K562 (cell line): Measurements from ENCODE around the gene COX11. TPM values are rescaled to one million over a fixed set of nuclear protein-coding genes. Genes with fewer than 3 reads are reported as not detected.
A peak's percentile ranks its signal among the peaks of the same experiment; 100 is the strongest.

Source experiments
- ATAC-seq: fragments of 200-7000 bp; cut with Tn5 transposase; 3 replicates; pipeline ENCODE4 v1.9.1; 2020; ENCODE audit warnings: moderate library complexity
- BruUV-seq: library from RNA; stranded (reverse); fragments of 400-500 nt; replicated peaks from 2 replicates; lab custom pipeline; 2021; lab: Mats Ljungman, UMichigan
- CTCF ChIA-PET: fragments of 300-600 bp; formaldehyde crosslinking; extraction: SDS; loops from one replicate; lab custom pipeline; 2021; ENCODE audit warnings: low intra/inter-chr PET ratio; lab: Yijun Ruan, JAX
- POLR2A ChIA-PET: fragments of 300-600, 350-650 bp; sonication (Branson Sonifier 250); formaldehyde crosslinking; extraction: SDS; loops from one replicate; lab custom pipeline; 2021; ENCODE audit warnings: antibody characterized with exemption, inconsistent platforms; lab: Yijun Ruan, JAX
- DNase-seq, 4 experiments: peaks; one replicate each; pipeline versions ENCODE4 v3.0.0 to v3.0.0-alpha.2; 2011 to 2018; ENCODE audit warnings: low spot score in 3 of 4, mixed read lengths in 3 of 4; ENCODE audit errors: extremely low read depth in 1 of 4
- FAIRE-seq: peaks from 2 replicates; lab custom pipeline; 2011; peaks lifted over from hg19 to GRCh38; lab: Jason Lieb, UNC
- H2AFZ ChIP-seq: 2 replicates; pipeline ENCODE4 v1.6.0; 2011; ENCODE audit warnings: low read depth, low read length, control low read depth, inconsistent platforms
- H3K27ac ChIP-seq: fragments of 200-600 bp; 3 replicates; pipeline ENCODE4 v1.8.0; 2011; ENCODE audit warnings: low read depth, mild to moderate bottlenecking, control low read depth, inconsistent platforms, low read length, moderate library complexity, mixed read lengths; ENCODE audit errors: extremely low read depth
- H3K27me3 ChIP-seq, 2 experiments: fragments of 300-600 bp in 1 of 2; 2 replicates in 1 of 2; 3 replicates in 1 of 2; pipeline versions ENCODE4 v1.6.0 to v1.8.0; 2011; ENCODE audit warnings: inconsistent platforms in 2 of 2, low read length in 2 of 2, mild to moderate bottlenecking in 1 of 2, mixed read lengths in 1 of 2, moderate library complexity in 1 of 2; ENCODE audit not compliant: control insufficient read depth in 2 of 2, insufficient read depth in 2 of 2
- H3K36me3 ChIP-seq: fragments of 300-600 bp; 3 replicates; pipeline ENCODE4 v1.8.0; 2011; ENCODE audit warnings: mild to moderate bottlenecking, low read length, inconsistent platforms; ENCODE audit not compliant: control insufficient read depth, insufficient read depth
- H3K4me1 ChIP-seq, 2 experiments: fragments of 200-600 bp in 1 of 2; replicated peaks in 1 of 2; 2 replicates in 1 of 2; 3 replicates in 1 of 2; pipeline versions ENCODE4 v1.5.1 to v1.8.0; 2011; ENCODE audit warnings: inconsistent platforms in 2 of 2, low read length in 2 of 2, mild to moderate bottlenecking in 1 of 2, mixed read lengths in 1 of 2, moderate library complexity in 1 of 2; ENCODE audit not compliant: control insufficient read depth in 2 of 2, insufficient read depth in 2 of 2
- H3K4me2 ChIP-seq: 2 replicates; pipeline ENCODE4 v1.6.1; 2011; ENCODE audit warnings: low read length, control low read depth, inconsistent platforms, mixed read lengths; ENCODE audit not compliant: insufficient read depth
- H3K4me3 ChIP-seq: fragments of 200-600 bp; sonication (generic), shearing (Covaris generic); 2 replicates; pipeline ENCODE4 v1.5.1; 2016; ENCODE audit warnings: control low read depth, inconsistent platforms
- H3K79me2 ChIP-seq: fragments of 200-600 bp; 3 replicates; pipeline ENCODE4 v1.8.0; 2011; ENCODE audit warnings: low read length, inconsistent platforms; ENCODE audit not compliant: control insufficient read depth, insufficient read depth
- H3K9ac ChIP-seq, 2 experiments: 2 replicates each; pipeline versions ENCODE4 v1.6.0 to v1.6.1; 2011; ENCODE audit warnings: low read depth in 2 of 2, low read length in 2 of 2, control low read depth in 1 of 2, inconsistent platforms in 1 of 2, mild to moderate bottlenecking in 1 of 2, mixed read lengths in 1 of 2; ENCODE audit not compliant: insufficient read depth in 1 of 2
- H3K9me1 ChIP-seq: one replicate; pipeline ENCODE4 v1.6.0; 2011; ENCODE audit warnings: inconsistent platforms, mild to moderate bottlenecking, low read length, moderate library complexity; ENCODE audit not compliant: control insufficient read depth, insufficient read depth
- H3K9me3 ChIP-seq: replicated peaks from 2 replicates; pipeline ENCODE4 v1.5.1; 2011; ENCODE audit warnings: low read depth, low read length, inconsistent platforms; ENCODE audit not compliant: control insufficient read depth, insufficient read depth
- H4K20me1 ChIP-seq: replicated peaks from 2 replicates; pipeline ENCODE4 v1.6.1; 2011; ENCODE audit warnings: low read length, inconsistent platforms, mixed read lengths; ENCODE audit not compliant: control insufficient read depth, insufficient read depth
- CBX3 ChIP-seq, 2 experiments: IDR thresholded peaks; 1 replicate in 1 of 2; 2 replicates in 1 of 2; pipeline ENCODE4 v1.6.1; 2012; ENCODE audit warnings: inconsistent platforms in 2 of 2, low read length in 2 of 2, borderline replicate concordance in 1 of 2, control low read depth in 1 of 2
- GABPB2 ChIP-seq: fragments of 250-450 bp; sonication (Bioruptor Pico); conservative IDR thresholded peaks from 2 replicates; pipeline ENCODE4 v1.5.1; 2021; ENCODE audit warnings: mild to moderate bottlenecking
- KDM1A ChIP-seq, 2 experiments: fragments of 450-650 bp; IDR thresholded peaks; 2 replicates each; pipeline ENCODE4 v1.6.1; 2016; ENCODE audit warnings: mild to moderate bottlenecking in 2 of 2
- NFE2 ChIP-seq: IDR thresholded peaks from 2 replicates; pipeline ENCODE4 v1.6.1; 2014; ENCODE audit warnings: antibody characterized with exemption, low read depth
- POLR3G ChIP-seq: IDR thresholded peaks from 2 replicates; pipeline ENCODE4 v1.6.1; 2011; ENCODE audit not compliant: insufficient read length, insufficient replicate concordance; ENCODE audit errors: extremely low read depth
- RBM14 ChIP-seq: fragments of 200-400 bp; formaldehyde crosslinking; IDR thresholded peaks from 2 replicates; pipeline ENCODE4 v1.6.1; 2018; ENCODE audit warnings: low read depth, mild to moderate bottlenecking, low read length, moderate library complexity, borderline replicate concordance; ENCODE audit not compliant: insufficient read depth
- RBM39 ChIP-seq: fragments of 200-400 bp; formaldehyde crosslinking; optimal IDR thresholded peaks from 2 replicates; pipeline ENCODE3; 2018; ENCODE audit warnings: low read depth, low read length
- SPI1 ChIP-seq: IDR thresholded peaks from 2 replicates; pipeline ENCODE4 v1.6.1; 2011; ENCODE audit warnings: low read depth, low read length, control low read depth, borderline replicate concordance
- TBP ChIP-seq: optimal IDR thresholded peaks from 2 replicates; pipeline ENCODE3; 2011; ENCODE audit warnings: low read depth, low read length, improper control_type of control experiment
- ZNF146 ChIP-seq: IDR thresholded peaks from one replicate; pipeline ENCODE4 v1.6.1; 2018; ENCODE audit warnings: missing compliant biosample characterization; ENCODE audit not compliant: unreplicated experiment
- ZNF584 ChIP-seq: fragments of 200-800 bp; sonication (Bioruptor generic); IDR thresholded peaks from 2 replicates; pipeline ENCODE4 v1.6.1; 2016; ENCODE audit warnings: low read depth, mild to moderate bottlenecking, missing genetic modification characterization, missing compliant biosample characterization
- WGBS: fragments of 100-300 bp; shearing (Covaris generic); methylation state at CpG from one replicate; pipeline ENCODE4 v1.1.6; 2016; ENCODE audit warnings: low coverage, mixed read lengths; ENCODE audit not compliant: insufficient coverage; ENCODE audit errors: missing lambda C conversion rate; 5-methylcytosine and 5-hydroxymethylcytosine counted together
- in situ Hi-C: fragments of 300-500 bp; cut with MboI; formaldehyde crosslinking; loops from 4 replicates; pipeline ENCODE4 v1.15.0; 2018; ENCODE audit warnings: inconsistent platforms, mixed read lengths
- intact Hi-C: fragments of 100-400 bp; cut with micrococcal nuclease; formaldehyde crosslinking; loops from 2 replicates; pipeline ENCODE4 v1.14.2; 2022
- polyA plus RNA-seq, 8 experiments: library from polyadenylated mRNA; depleted of rRNA in 4 of 8; stranded (reverse) in 5 of 8; unstranded in 3 of 8; fragments of >200 nt; fragmentation: Nextera tagmentation in 2 of 8; fragmentation: Illumina TruSeq in 1 of 8; extraction: Ambion mirVana in 2 of 8; extraction: Trizol in 1 of 8; gene quantifications; 2 replicates each; pipeline versions ENCODE4 v1.2.1 to v1.2.3, GENCODE V29; 2011 to 2014; ENCODE audit warnings: inconsistent platforms in 1 of 8, missing spikeins in 1 of 8
- total RNA-seq, 7 experiments: library from RNA; depleted of rRNA in 6 of 7; stranded (reverse); fragments of >200 nt in 6 of 7; fragmentation: Illumina TruSeq in 2 of 7; extraction: Trizol in 2 of 7; gene quantifications; 2 replicates each; pipeline versions ENCODE4 v1.2.1 to v1.2.3, GENCODE V29; 2011 to 2021; ENCODE audit warnings: low replicate concordance in 1 of 7
- TF ChIP-seq, protein P1 (sequence below): fragments of 450-650 bp; formaldehyde crosslinking; IDR thresholded peaks from 2 replicates; pipeline ENCODE4 v1.4.0; 2020; ENCODE audit warnings: mild to moderate bottlenecking, mixed read lengths

COX11 gene
- total and polyA plus RNA-seq, 9 of the 15 experiments (the other 6 are each of a cell fraction or from before 2014, with no cell fraction given): 18.5 to 112 (median 30.7) TPM

DNA sequence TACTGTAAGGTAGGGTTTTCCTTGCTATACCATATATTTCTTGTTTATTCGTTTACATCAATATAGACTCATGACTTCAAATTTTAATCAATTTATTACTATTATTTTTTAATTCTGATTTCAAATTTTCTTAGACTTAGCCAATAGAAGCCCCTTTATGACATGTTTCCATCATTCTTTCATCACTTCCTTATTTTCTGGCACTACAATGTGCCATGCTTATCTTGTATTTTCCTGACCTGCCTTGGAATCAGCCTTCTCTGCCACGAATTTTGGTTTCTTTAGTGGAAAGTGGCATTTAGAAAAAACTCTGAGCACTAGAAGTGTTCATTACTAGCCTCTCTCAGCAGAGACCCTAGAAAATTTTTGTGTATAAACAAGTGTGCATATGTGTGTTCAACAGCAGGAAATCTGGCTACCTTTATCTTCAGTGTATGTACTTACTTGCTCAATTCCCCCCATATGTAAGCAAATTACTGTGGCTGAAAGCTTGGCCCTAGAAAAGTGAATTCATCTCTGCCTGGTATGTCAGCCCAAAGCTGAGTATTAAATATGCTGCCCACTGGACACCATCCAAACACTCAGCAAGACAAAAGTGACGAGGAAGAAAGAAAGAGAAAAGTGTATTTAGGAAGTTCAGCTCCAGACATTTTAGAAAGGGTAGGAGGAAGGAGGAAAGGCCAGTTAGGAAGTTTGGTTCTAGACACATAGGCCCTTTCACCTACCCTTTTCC is 4.1 kb upstream of the COX11 start:
- in situ Hi-C loops: no loop called here
- POLR2A ChIA-PET: interaction anchor here (0.6 to 1.4 kb wide), 2 partner anchors 27 to 375 kb away, joined by 3 read pairs; no protein-coding TSS in a partner anchor

GRCh38 chr17:54971901-54972300 is 3.4 kb upstream of the COX11 start:
- no peaks in the 10 kb centered on the region for H3K9me1 ChIP-seq
- peaks cover 97% of the 10 kb centered on the region for H3K79me2 ChIP-seq
- intact Hi-C loops: no loop called here
- H3K4me2 ChIP-seq: no peak overlapping the region; the same call in 1 of the 2 replicates
- no peaks in the 10 kb centered on the region; the same call in 1 of the 3 replicates for H3K36me3 ChIP-seq
- 7% methylated on average over 3 of the region's 3 CpGs for WGBS
- in situ Hi-C loops: no loop called here
- POLR2A ChIA-PET: no interaction called here
- no peak overlapping the region for H3K4me3 ChIP-seq
- peak; percentile 33; the same call in 1 of the 2 replicates for TF ChIP-seq NFE2
- peak; percentile 44 for TF ChIP-seq TBP
- TF ChIP-seq KDM1A (IDR thresholded peaks at IDR 0.05): 0 out of 4 replicates have a peak, but pooled peaks have one; percentile 9 to 11
- TF ChIP-seq RBM14: no peak
- TF ChIP-seq RBM39: no peak
- no peak for TF ChIP-seq ZNF584
- no peak for TF ChIP-seq POLR3G
- TF ChIP-seq, protein P1, sequence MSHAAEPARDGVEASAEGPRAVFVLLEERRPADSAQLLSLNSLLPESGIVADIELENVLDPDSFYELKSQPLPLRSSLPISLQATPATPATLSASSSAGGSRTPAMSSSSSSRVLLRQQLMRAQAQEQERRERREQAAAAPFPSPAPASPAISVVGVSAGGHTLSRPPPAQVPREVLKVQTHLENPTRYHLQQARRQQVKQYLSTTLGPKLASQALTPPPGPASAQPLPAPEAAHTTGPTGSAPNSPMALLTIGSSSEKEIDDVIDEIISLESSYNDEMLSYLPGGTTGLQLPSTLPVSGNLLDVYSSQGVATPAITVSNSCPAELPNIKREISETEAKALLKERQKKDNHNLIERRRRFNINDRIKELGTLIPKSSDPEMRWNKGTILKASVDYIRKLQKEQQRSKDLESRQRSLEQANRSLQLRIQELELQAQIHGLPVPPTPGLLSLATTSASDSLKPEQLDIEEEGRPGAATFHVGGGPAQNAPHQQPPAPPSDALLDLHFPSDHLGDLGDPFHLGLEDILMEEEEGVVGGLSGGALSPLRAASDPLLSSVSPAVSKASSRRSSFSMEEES: peak; percentile 50
- no peak for TF ChIP-seq CBX3 (IDR thresholded peaks at IDR 0.05; ENCODE audit: borderline replicate concordance in 1 of 2, low read length in 2 of 2)
- no peaks in the 10 kb centered on the region for H4K20me1 ChIP-seq
- CTCF ChIA-PET: no interaction called here
- no TSS peak for BruUV-seq
- no peaks in the 10 kb centered on the region for H3K27me3 ChIP-seq
- no peak overlapping the region for H2AFZ ChIP-seq
- no peaks in the 10 kb centered on the region for H3K9me3 ChIP-seq
- no peak overlapping the region for H3K9ac ChIP-seq
- H3K4me1 ChIP-seq: peaks cover 0 to 21% of the 10 kb centered on the region in 2 experiments
- FAIRE-seq (peak; percentile 35), ATAC-seq (no peak), DNase-seq (peak in 1 of 4 experiments; percentile 12)
- no peak overlapping the region for H3K27ac ChIP-seq

More for the DNA sequence above, 4.1 kb upstream of the COX11 start:
- H3K4me1 ChIP-seq: peaks cover 0 to 21% of the 10 kb centered on the region in 2 experiments
- no peaks in the 10 kb centered on the region for H3K27me3 ChIP-seq
- no peak for FAIRE-seq
- no peaks in the 10 kb centered on the region for H3K9me3 ChIP-seq
- 70% methylated on average over 3 of the region's 3 CpGs for WGBS
- no peak for ATAC-seq
- H2AFZ ChIP-seq: no peak overlapping the region
- H3K4me3 ChIP-seq: no peak overlapping the region
- H3K9me1 ChIP-seq: no peaks in the 10 kb centered on the region
- H3K36me3 ChIP-seq: no peaks in the 10 kb centered on the region; the same call in 1 of the 3 replicates
- no TSS peak for BruUV-seq
- intact Hi-C loops: no loop called here
- no peak for DNase-seq
- H3K27ac ChIP-seq: peak overlapping the region; percentile 7; the same call in 1 of the 3 replicates
- no peak overlapping the region for H3K9ac ChIP-seq
- CTCF ChIA-PET: no interaction called here
- no peak overlapping the region for H3K4me2 ChIP-seq
- TF ChIP-seq GABPB2 (CRISPR knock-in tag): no peak
- TF ChIP-seq SPI1: peak; percentile 54; the same call in 1 of the 2 replicates
- no peak for TF ChIP-seq ZNF146 (CRISPR knock-in tag)
- peaks cover 93% of the 10 kb centered on the region for H3K79me2 ChIP-seq
- H4K20me1 ChIP-seq: no peaks in the 10 kb centered on the region
